Glutamatergic neuron (in vitro differentiated cells): Measurements from ENCODE around the gene TBC1D24. TPM values are rescaled to one million over a fixed set of nuclear protein-coding genes. Genes with fewer than 3 reads are reported as not detected.

Source experiments
- DNase-seq: peaks from one replicate; pipeline ENCODE4 v3.0.0; 2022
- H3K27ac Mint-ChIP-seq: one replicate; pipeline ENCODE4 v1.8.0; 2020; ENCODE audit warnings: mild to moderate bottlenecking, mixed read lengths, inconsistent platforms; ENCODE audit not compliant: unreplicated experiment
- H3K27me3 Mint-ChIP-seq: one replicate; pipeline ENCODE4 v1.8.0; 2020; ENCODE audit warnings: mild to moderate bottlenecking, moderate library complexity, mixed read lengths, inconsistent platforms; ENCODE audit not compliant: unreplicated experiment
- H3K36me3 Mint-ChIP-seq: one replicate; pipeline ENCODE4 v1.8.0; 2020; ENCODE audit warnings: mild to moderate bottlenecking, mixed read lengths, inconsistent platforms; ENCODE audit not compliant: unreplicated experiment
- H3K4me1 Mint-ChIP-seq: one replicate; pipeline ENCODE4 v1.8.0; 2020; ENCODE audit warnings: mild to moderate bottlenecking, low read depth, mixed read lengths, inconsistent platforms; ENCODE audit not compliant: unreplicated experiment
- H3K4me3 Mint-ChIP-seq: one replicate; pipeline ENCODE4 v1.8.0; 2020; ENCODE audit warnings: mild to moderate bottlenecking, mixed read lengths, inconsistent platforms; ENCODE audit not compliant: unreplicated experiment
- H3K9me3 Mint-ChIP-seq: one replicate; pipeline ENCODE4 v1.8.0; 2020; ENCODE audit warnings: mild to moderate bottlenecking, moderate library complexity, mixed read lengths, inconsistent platforms; ENCODE audit not compliant: unreplicated experiment
- total RNA-seq: library from RNA; stranded (reverse); fragmentation: NEBNext Ultra II Directional; extraction: Animal tissue kit (Norgen Biotek cat#: 25700); gene quantifications from one replicate; pipeline ENCODE4 v1.2.1, GENCODE V29; 2021; ENCODE audit not compliant: unreplicated experiment
- TF ChIP-seq, protein P1 (sequence below): fragments of 200-600 bp; sonication (generic); IDR thresholded peaks from one replicate; pipeline ENCODE4 v1.5.0; 2021; ENCODE audit not compliant: partially characterized antibody, unreplicated experiment

The TBC1D24 gene
- total RNA-seq, 1 donor from 2014 or later, result 58.4 TPM

GRCh38 chr16:2472488-2472864, 2.5 kb upstream of the TBC1D24 start:
- H3K36me3 Mint-ChIP-seq, result no peaks in the 10 kb centered on the region
- H3K27ac Mint-ChIP-seq, result no peak overlapping the region
- no peak overlapping the region for H3K4me3 Mint-ChIP-seq
- no peak for DNase-seq
- TF ChIP-seq, protein P1, sequence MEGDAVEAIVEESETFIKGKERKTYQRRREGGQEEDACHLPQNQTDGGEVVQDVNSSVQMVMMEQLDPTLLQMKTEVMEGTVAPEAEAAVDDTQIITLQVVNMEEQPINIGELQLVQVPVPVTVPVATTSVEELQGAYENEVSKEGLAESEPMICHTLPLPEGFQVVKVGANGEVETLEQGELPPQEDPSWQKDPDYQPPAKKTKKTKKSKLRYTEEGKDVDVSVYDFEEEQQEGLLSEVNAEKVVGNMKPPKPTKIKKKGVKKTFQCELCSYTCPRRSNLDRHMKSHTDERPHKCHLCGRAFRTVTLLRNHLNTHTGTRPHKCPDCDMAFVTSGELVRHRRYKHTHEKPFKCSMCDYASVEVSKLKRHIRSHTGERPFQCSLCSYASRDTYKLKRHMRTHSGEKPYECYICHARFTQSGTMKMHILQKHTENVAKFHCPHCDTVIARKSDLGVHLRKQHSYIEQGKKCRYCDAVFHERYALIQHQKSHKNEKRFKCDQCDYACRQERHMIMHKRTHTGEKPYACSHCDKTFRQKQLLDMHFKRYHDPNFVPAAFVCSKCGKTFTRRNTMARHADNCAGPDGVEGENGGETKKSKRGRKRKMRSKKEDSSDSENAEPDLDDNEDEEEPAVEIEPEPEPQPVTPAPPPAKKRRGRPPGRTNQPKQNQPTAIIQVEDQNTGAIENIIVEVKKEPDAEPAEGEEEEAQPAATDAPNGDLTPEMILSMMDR, result no peak
- peaks cover 20% of the 10 kb centered on the region for H3K27me3 Mint-ChIP-seq
- peaks cover 8% of the 10 kb centered on the region for H3K9me3 Mint-ChIP-seq
- peaks cover 14% of the 10 kb centered on the region for H3K4me1 Mint-ChIP-seq

GRCh38 chr16:2472885-2473445, 2.0 kb upstream of the TBC1D24 start:
- peak overlapping the region; percentile 67 for H3K4me3 Mint-ChIP-seq
- peaks cover 19% of the 10 kb centered on the region for H3K4me1 Mint-ChIP-seq
- TF ChIP-seq, protein P1, result no peak
- H3K27me3 Mint-ChIP-seq, result peaks cover 20% of the 10 kb centered on the region
- no peak overlapping the region for H3K27ac Mint-ChIP-seq
- no peaks in the 10 kb centered on the region for H3K36me3 Mint-ChIP-seq
- peaks cover 10% of the 10 kb centered on the region for H3K9me3 Mint-ChIP-seq
- no peak for DNase-seq

DNA sequence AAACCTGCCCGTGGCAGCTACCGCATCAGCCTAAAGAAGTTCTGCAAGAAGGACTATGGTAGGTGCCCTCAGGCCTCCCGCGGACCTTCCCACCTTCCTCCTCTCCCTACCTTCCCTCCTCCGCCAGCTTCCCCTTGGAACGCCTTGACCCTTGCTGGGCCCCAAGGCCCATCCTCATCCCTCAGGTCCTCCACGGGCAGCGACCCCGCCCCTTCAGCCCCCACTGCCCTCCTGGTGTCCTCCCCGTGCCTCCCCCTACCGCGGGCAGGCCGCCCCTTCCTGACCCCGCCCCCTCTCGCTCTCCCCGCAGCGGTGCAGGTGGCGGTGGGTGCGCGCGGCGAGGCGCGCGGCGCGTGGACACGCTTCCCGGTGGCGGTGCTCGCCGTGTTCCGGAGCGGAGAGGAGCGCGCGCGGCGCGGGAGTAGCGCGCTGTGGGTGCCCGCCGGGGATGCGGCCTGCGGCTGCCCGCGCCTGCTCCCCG, 1.4 kb upstream of the TBC1D24 start:
- Mint-ChIP-seq H3K9me3 (peaks cover 10% of the 10 kb centered on the region), H3K27ac (no peak overlapping the region), H3K36me3 (no peaks in the 10 kb centered on the region), H3K4me1 (peaks cover 19% of the 10 kb centered on the region), H3K27me3 (peaks cover 18% of the 10 kb centered on the region), H3K4me3 (peak overlapping the region; percentile 67)
- TF ChIP-seq, protein P1, result no peak
- no peak for DNase-seq

DNA sequence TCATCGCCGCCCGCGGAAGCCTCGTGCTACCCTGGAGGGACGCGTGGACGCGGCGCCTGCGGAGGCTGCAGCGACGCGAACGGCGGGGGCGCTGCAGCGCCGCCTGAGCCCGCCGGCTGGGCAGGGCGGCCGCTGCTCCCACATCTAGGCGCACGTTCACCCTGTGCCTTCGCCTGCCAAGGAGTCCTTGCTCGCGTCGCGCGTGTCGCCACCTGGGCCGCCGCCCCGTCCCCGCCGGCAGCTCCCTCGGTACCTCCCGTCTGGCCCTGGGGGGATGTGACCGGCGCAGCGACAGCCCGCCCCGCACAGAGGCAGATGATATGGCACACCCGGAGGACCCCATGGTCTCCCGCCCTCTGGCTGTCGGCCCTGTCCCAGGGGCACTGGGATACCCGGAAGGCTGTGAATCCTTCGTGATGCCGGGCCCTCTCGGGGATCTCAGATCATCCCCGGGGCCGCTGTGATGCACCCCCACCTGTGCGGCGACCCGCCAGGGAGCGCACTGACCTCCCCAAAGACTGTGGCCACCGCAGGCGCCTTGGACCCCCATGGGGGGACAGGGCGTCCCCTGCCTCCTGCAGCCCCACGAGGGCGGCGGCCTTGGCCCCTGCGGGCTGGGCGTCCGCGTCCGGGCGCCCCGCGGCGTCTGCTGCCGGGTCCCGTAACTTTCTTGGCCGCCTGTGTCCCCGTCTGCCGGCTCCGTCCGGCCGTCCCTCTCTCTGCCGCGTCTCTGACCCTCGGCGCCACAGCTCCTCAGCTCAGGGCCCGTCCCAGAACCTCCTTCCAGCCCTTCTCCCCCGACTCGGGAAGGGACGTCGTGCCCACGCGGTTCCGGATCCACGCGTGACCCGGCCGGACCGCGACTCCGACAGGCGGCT, 689 bp upstream of the TBC1D24 start:
- Mint-ChIP-seq H3K27ac (no peak overlapping the region), H3K36me3 (no peaks in the 10 kb centered on the region), H3K4me3 (peak overlapping the region; percentile 71), H3K4me1 (peaks cover 19% of the 10 kb centered on the region), H3K9me3 (peaks cover 12% of the 10 kb centered on the region), H3K27me3 (peaks cover 15% of the 10 kb centered on the region)
- TF ChIP-seq, protein P1, result peak; percentile 3
- DNase-seq, result peak; percentile 63
